Upper lobe of left lung (tissue), 4 donors: ENCODE data around the gene GRB10.

Experiments
- CTCF ChIP-seq, 6 experiments: fragments of 450-650 bp in 4 of 6; fragments of 200-600 bp in 2 of 6; sonication (generic) in 2 of 6; IDR thresholded peaks; one replicate each; pipeline ENCODE4 v1.5.1; 2016 to 2019; ENCODE audit warnings: antibody characterized with exemption in 6 of 6
- POLR2A ChIP-seq, 4 donors: fragments of 450-650 bp; IDR thresholded peaks; one replicate each; pipeline ENCODE4 v1.5.1; 2016 to 2017; ENCODE audit warnings: antibody characterized with exemption in 4 of 4, mild to moderate bottlenecking in 2 of 4
- POLR2AphosphoS5 ChIP-seq, 2 donors: sonication (generic); formaldehyde crosslinking; IDR thresholded peaks; one replicate each; pipeline ENCODE4 v1.5.1; 2017; ENCODE audit warnings: antibody characterized with exemption in 2 of 2

- no peak for TF ChIP-seq CTCF (IDR thresholded peaks at IDR 0.05)
- TF ChIP-seq POLR2AphosphoS5 (IDR thresholded peaks at IDR 0.05): no peak
- no peak for TF ChIP-seq POLR2A (IDR thresholded peaks at IDR 0.05)
These were observed 135.3 kb downstream of the GRB10 start for GRCh38 chr7:50647286-50647980.
